Erythroblast (primary cell): ENCODE results near the gene DIPK2B.

ENCODE experiments used
- GATA1 ChIP-seq: IDR thresholded peaks from 2 replicates; pipeline ENCODE4 v1.6.1; 2011; ENCODE audit warnings: low read depth, mild to moderate bottlenecking, control low read depth, low read length, moderate library complexity
- POLR2A ChIP-seq: IDR thresholded peaks from 2 replicates; pipeline ENCODE4 v1.6.1; 2011; ENCODE audit warnings: mild to moderate bottlenecking, low read length

DNA sequence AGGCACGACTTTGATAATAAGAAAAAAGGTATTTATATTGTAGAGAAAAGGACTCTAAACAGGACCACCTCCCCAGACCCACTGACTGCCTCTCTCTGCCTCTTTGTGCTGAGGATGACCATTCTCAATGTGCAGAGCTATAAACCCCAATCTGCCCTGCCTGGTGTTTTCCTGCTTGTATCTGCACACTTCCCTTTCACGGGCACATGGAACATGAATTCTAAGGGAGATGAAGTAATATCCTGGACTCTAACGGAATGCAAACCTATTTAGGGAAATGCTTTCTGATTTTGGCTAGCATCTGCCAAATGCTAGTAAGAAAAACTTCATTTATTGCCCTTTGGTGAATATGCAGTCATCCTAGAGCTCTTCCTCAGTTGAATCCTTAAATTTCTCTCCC lies 2.4 kb downstream of the DIPK2B start:
- TF ChIP-seq POLR2A (no peak), GATA1 (no peak)
